Central memory CD8-positive, alpha-beta T cell (primary cell): ENCODE measurements around the gene DGKD.

Experiments
- ATAC-seq: fragments of 150-1000 bp; cut with Tn5 transposase; replicated peaks from 2 replicates; pipeline ENCODE4 v1.10.0; 2022; ENCODE audit warnings: mild to moderate bottlenecking, moderate FRiP score, moderate number of reproducible peaks; ENCODE audit not compliant: poor library complexity, severe bottlenecking; ENCODE audit errors: extremely low read depth
- DNase-seq, 2 donors: peaks; one replicate each; pipeline ENCODE4 v3.0.0; 2021; ENCODE audit warnings: low spot score in 2 of 2
- H3K27ac Mint-ChIP-seq: one replicate; pipeline ENCODE4 v1.8.0; 2022; ENCODE audit warnings: low read depth, mild to moderate bottlenecking, moderate library complexity, mixed read lengths
- H3K27me3 Mint-ChIP-seq: one replicate; pipeline ENCODE4 v1.8.0; 2022; ENCODE audit warnings: mixed read lengths
- H3K36me3 Mint-ChIP-seq: one replicate; pipeline ENCODE4 v1.8.0; 2022; ENCODE audit warnings: mild to moderate bottlenecking, moderate library complexity, mixed read lengths; ENCODE audit not compliant: insufficient read depth
- H3K4me1 Mint-ChIP-seq: one replicate; pipeline ENCODE4 v1.8.0; 2022; ENCODE audit warnings: mixed read lengths
- H3K4me3 Mint-ChIP-seq: one replicate; pipeline ENCODE4 v1.8.0; 2022; ENCODE audit warnings: mild to moderate bottlenecking, moderate library complexity, mixed read lengths
- H3K9me3 Mint-ChIP-seq: one replicate; pipeline ENCODE4 v1.8.0; 2022; ENCODE audit warnings: mixed read lengths

DGKD gene

GRCh38 chr2:233422649-233423551, 68.6 kb downstream of the DGKD start:
- H3K4me1 Mint-ChIP-seq = peaks cover 85% of the 10 kb centered on the region
- H3K27me3 Mint-ChIP-seq = no peaks in the 10 kb centered on the region
- peak overlapping the region; percentile 63 for H3K27ac Mint-ChIP-seq
- DNase-seq (no peak), ATAC-seq (no peak)
- no peaks in the 10 kb centered on the region for H3K9me3 Mint-ChIP-seq
- peaks cover 13% of the 10 kb centered on the region for H3K36me3 Mint-ChIP-seq
- H3K4me3 Mint-ChIP-seq = peak overlapping the region; percentile 78

DNA sequence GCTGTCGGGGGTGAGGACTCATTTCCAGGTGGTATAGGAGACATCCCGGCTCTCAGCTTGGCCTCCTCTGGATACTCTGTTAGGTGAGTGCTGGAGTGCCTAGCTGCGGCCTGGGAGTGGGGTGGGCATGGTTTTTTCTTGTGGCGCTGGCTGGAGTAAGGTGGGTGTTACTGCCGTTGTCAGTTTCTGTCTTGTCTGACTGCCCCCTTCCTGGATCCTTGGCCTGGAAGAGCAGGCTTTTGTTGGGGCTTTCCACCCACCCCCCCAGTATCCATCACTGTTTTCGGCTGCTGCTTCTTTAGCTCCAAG, 69.2 kb downstream of the DGKD start:
- H3K4me1 Mint-ChIP-seq = peaks cover 82% of the 10 kb centered on the region
- peak overlapping the region; percentile 32 for H3K27ac Mint-ChIP-seq
- no peaks in the 10 kb centered on the region for H3K9me3 Mint-ChIP-seq
- no peak for DNase-seq
- no peak overlapping the region for H3K4me3 Mint-ChIP-seq
- no peak for ATAC-seq
- peaks cover 13% of the 10 kb centered on the region for H3K36me3 Mint-ChIP-seq
- H3K27me3 Mint-ChIP-seq = no peaks in the 10 kb centered on the region

GRCh38 chr2:233424154-233424951, 70.1 kb downstream of the DGKD start:
- peaks cover 11% of the 10 kb centered on the region for H3K36me3 Mint-ChIP-seq
- no peaks in the 10 kb centered on the region for H3K9me3 Mint-ChIP-seq
- peak overlapping the region; percentile 23 for H3K4me3 Mint-ChIP-seq
- DNase-seq = no peak
- peak overlapping the region; percentile 32 for H3K27ac Mint-ChIP-seq
- H3K27me3 Mint-ChIP-seq = no peaks in the 10 kb centered on the region
- no peak for ATAC-seq
- H3K4me1 Mint-ChIP-seq = peaks cover 79% of the 10 kb centered on the region

GRCh38 chr2:233426619-233427342, 72.5 kb downstream of the DGKD start:
- DNase-seq = no peak
- no peaks in the 10 kb centered on the region for H3K9me3 Mint-ChIP-seq
- H3K27me3 Mint-ChIP-seq = no peaks in the 10 kb centered on the region
- no peak overlapping the region for H3K27ac Mint-ChIP-seq
- H3K4me3 Mint-ChIP-seq = no peak overlapping the region
- ATAC-seq = no peak
- peaks cover 4% of the 10 kb centered on the region for H3K36me3 Mint-ChIP-seq
- peaks cover 65% of the 10 kb centered on the region for H3K4me1 Mint-ChIP-seq

- H3K27me3 Mint-ChIP-seq = no peaks in the 10 kb centered on the region
- no peak for ATAC-seq
- no peak overlapping the region for H3K27ac Mint-ChIP-seq
- H3K4me1 Mint-ChIP-seq = peaks cover 53% of the 10 kb centered on the region
- no peaks in the 10 kb centered on the region for H3K9me3 Mint-ChIP-seq
- DNase-seq = no peak
- peaks cover 2% of the 10 kb centered on the region for H3K36me3 Mint-ChIP-seq
- H3K4me3 Mint-ChIP-seq = no peak overlapping the region
These were observed 73.7 kb downstream of the DGKD start for GRCh38 chr2:233428008-233428407.

DNA sequence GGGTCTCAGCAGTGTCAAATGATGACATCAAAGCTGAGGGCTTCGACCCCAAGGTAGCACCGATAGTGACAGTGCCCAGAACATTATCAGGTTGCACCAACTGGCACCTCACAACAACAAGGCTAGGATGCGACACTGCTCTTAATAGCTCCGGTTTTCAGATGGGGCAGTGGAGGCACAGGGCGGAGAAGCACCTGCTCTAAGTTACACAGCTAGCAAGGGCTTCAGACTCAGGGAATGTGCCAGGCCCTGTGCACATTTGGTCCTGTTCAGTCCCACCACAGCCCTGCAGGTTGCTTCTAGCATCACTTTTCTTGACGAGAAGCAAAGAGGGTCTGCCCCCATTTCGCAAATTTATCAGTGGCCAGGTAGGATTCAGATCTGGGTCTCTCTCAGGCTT, 74.1 kb downstream of the DGKD start:
- Mint-ChIP-seq H3K27ac (no peak overlapping the region), H3K9me3 (no peaks in the 10 kb centered on the region), H3K4me3 (no peak overlapping the region), H3K36me3 (peaks cover 2% of the 10 kb centered on the region), H3K27me3 (no peaks in the 10 kb centered on the region), H3K4me1 (peaks cover 49% of the 10 kb centered on the region)
- ATAC-seq (no peak), DNase-seq (no peak)

DNA sequence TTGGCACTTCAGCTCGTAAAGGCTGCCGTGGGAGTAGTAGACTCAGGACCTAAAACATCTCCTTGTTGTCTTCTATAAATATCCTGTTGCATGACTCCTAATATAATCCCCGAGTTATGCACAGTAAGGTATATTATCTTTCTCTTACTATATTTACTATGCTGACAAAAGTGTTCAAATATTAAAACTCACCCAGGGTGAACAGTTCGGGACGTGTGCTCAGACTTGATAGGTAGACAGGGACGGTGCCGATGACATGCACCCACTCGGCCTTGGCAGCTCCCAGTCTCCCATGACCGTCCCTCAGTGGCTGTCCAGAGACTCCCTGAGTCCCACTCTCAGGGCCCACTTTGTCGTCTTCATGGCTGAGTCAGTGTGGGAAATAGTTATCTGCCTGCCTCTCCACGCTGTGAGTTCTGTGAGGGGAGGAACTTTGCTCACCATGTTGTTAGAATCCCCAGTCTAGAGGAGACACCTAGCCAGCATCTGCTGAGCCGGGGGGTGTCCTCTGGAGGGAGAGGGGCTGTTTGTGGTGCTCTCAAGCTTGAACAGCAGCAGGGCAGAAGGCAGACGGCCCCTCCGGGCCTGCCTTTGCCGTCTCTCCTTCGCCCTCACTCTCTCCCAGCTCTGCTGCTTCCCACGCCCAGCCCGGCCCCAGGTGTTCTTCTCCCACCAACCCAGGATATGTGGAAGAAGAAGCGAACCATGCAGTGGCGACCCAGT, 75.0 kb downstream of the DGKD start:
- peaks cover 2% of the 10 kb centered on the region for H3K36me3 Mint-ChIP-seq
- ATAC-seq = no peak
- no peak for DNase-seq
- no peaks in the 10 kb centered on the region for H3K27me3 Mint-ChIP-seq
- H3K4me3 Mint-ChIP-seq = no peak overlapping the region
- H3K27ac Mint-ChIP-seq = no peak overlapping the region
- no peaks in the 10 kb centered on the region for H3K9me3 Mint-ChIP-seq
- H3K4me1 Mint-ChIP-seq = peaks cover 40% of the 10 kb centered on the region

DNA sequence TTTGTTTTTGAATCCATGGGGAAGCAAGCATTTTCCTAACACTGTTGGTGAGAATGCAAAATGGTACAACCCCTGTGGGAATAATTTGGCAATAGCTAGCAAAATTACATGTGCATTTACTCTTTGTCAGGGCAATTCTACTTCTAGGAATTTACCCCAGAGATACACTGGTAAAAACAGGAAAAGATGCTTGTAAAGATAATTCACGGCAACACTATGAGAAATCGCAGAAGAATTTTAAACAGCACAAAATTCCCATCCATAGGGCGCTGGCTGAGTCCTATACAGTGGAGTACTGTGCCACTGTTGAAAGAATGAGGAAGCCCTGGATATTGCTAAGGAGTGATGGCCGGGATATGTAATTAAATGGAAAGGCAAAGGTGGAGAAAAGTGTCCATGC, 75.8 kb downstream of the DGKD start:
- no peak overlapping the region for H3K27ac Mint-ChIP-seq
- DNase-seq = no peak
- no peaks in the 10 kb centered on the region for H3K9me3 Mint-ChIP-seq
- H3K36me3 Mint-ChIP-seq = peaks cover 3% of the 10 kb centered on the region
- ATAC-seq = no peak
- no peak overlapping the region for H3K4me3 Mint-ChIP-seq
- peaks cover 39% of the 10 kb centered on the region for H3K4me1 Mint-ChIP-seq
- no peaks in the 10 kb centered on the region for H3K27me3 Mint-ChIP-seq

DNA sequence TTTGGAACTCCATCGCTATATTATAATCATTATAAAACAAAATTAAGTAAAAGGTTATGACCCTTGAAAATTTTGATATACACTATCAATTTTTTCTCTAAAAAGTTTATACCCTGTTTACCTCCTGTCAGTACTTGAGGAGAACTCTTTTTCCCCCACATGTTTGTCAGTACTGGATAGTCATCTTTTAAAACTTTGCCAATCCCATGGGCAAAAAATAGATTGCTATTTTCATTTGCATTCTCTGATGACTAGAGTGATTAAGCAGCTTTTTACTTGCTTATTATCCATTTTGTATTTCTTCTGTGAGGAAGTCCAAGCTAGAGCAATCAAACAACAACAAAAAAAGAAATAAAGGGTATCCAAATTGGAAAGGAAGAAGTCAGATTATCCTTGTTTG, 76.4 kb downstream of the DGKD start:
- no peak overlapping the region for H3K27ac Mint-ChIP-seq
- ATAC-seq (no peak), DNase-seq (no peak)
- H3K4me1 Mint-ChIP-seq = peaks cover 38% of the 10 kb centered on the region
- no peaks in the 10 kb centered on the region for H3K9me3 Mint-ChIP-seq
- H3K36me3 Mint-ChIP-seq = peaks cover 5% of the 10 kb centered on the region
- no peaks in the 10 kb centered on the region for H3K27me3 Mint-ChIP-seq
- H3K4me3 Mint-ChIP-seq = no peak overlapping the region

DNA sequence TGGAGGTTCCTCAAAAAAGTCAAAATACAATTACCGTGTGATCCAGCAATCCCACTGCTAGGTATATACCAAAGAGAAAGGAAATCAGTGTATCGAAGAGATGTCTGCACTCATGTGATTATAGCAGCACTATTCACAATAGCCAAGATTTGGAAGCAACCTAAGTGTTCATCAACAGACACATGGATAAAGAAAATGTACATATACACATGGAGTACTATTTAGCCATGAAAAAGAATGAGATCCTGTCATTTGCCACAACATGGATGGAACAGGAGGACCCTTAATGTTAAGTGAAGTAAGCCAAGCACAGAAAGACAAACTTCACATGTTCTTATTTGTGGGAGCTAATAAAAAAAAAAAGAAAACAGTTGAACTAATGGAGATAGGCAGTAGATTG, 78.7 kb downstream of the DGKD start:
- ATAC-seq (no peak), DNase-seq (no peak)
- peaks cover 11% of the 10 kb centered on the region for H3K36me3 Mint-ChIP-seq
- no peak overlapping the region for H3K4me3 Mint-ChIP-seq
- peaks cover 17% of the 10 kb centered on the region for H3K4me1 Mint-ChIP-seq
- H3K9me3 Mint-ChIP-seq = no peaks in the 10 kb centered on the region
- no peaks in the 10 kb centered on the region for H3K27me3 Mint-ChIP-seq
- H3K27ac Mint-ChIP-seq = peak overlapping the region; percentile 63

GRCh38 chr2:233433794-233434193, 79.5 kb downstream of the DGKD start:
- H3K27ac Mint-ChIP-seq = no peak overlapping the region
- peaks cover 12% of the 10 kb centered on the region for H3K36me3 Mint-ChIP-seq
- H3K27me3 Mint-ChIP-seq = no peaks in the 10 kb centered on the region
- H3K4me1 Mint-ChIP-seq = peaks cover 15% of the 10 kb centered on the region
- DNase-seq (no peak), ATAC-seq (no peak)
- no peaks in the 10 kb centered on the region for H3K9me3 Mint-ChIP-seq
- H3K4me3 Mint-ChIP-seq = no peak overlapping the region

DNA sequence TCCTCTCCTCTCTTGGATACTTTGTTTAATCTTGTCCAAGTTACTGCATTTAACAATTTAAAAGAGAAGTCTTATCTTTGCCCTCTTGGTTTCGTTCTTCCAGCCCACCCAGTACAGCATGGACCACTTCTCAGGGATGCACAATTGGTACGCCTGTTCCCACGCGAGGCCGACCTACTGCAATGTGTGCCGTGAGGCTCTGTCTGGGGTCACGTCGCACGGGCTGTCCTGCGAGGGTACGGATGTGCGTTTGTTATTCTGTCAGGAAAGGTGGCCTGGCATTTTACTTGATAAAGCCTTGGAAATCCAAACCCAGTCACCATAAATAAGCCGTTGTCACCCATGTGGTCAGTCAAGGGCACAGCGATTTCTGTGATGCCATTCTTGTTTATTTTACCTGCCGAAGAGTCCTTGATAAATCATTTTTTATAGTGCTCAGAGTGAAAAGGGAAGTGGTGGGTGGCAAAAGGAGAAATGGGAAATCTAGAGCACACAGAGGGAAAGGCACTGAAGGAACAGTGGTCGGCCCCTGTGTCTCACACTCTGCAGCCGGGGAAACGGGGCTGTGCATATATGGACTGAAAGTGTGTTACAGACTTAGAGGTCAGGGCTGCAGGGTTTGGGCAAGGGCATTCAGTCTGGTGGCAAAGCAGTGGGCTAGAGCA, 80.5 kb downstream of the DGKD start:
- H3K36me3 Mint-ChIP-seq = peaks cover 20% of the 10 kb centered on the region
- ATAC-seq = no peak
- H3K27me3 Mint-ChIP-seq = no peaks in the 10 kb centered on the region

More for the DNA sequence above, 80.5 kb downstream of the DGKD start:
- Mint-ChIP-seq H3K4me1 (peaks cover 6% of the 10 kb centered on the region), H3K9me3 (no peaks in the 10 kb centered on the region), H3K27ac (no peak overlapping the region), H3K4me3 (no peak overlapping the region)
- no peak for DNase-seq
